AG04450 (cell line): ENCODE results near the gene CCDC90B. TPM values are rescaled to one million over a fixed set of nuclear protein-coding genes. Genes with fewer than 3 reads are reported as not detected.

Experiments used
- CTCF ChIA-PET: fragments of 300-600, 350-600 bp; formaldehyde crosslinking; extraction: SDS; loops from one replicate; lab custom pipeline; 2022; ENCODE audit warnings: antibody characterized with exemption, inconsistent platforms; lab: Charles Lee
- POLR2A ChIA-PET: fragments of 350-600 bp; formaldehyde crosslinking; extraction: SDS; loops from one replicate; lab custom pipeline; 2021; ENCODE audit warnings: antibody characterized with exemption, inconsistent platforms; lab: Yijun Ruan, JAX
- DNase-seq: peaks from one replicate; pipeline ENCODE4 v3.0.0-alpha.2; 2011; ENCODE audit warnings: low read depth, low spot score
- H3K27ac ChIP-seq: one replicate; pipeline ENCODE4 v1.5.1; 2012; ENCODE audit warnings: low read depth, low read length, control low read depth
- H3K27me3 ChIP-seq: one replicate; pipeline ENCODE4 v1.6.0; 2012; ENCODE audit warnings: low read length; ENCODE audit not compliant: control insufficient read depth, insufficient read depth
- H3K4me3 ChIP-seq: 2 replicates; pipeline ENCODE4 v1.5.1; 2011; ENCODE audit warnings: mild to moderate bottlenecking, low read depth, low read length, control low read depth
- H3K9me3 ChIP-seq: 2 replicates; pipeline ENCODE4 v1.5.1; 2012; ENCODE audit warnings: low read length; ENCODE audit not compliant: control insufficient read depth, insufficient read depth
- polyA plus RNA-seq: library from polyadenylated mRNA; depleted of rRNA; stranded (reverse); fragments of >200 nt; gene quantifications from 2 replicates; pipeline ENCODE4 v1.2.3, GENCODE V29; 2011; rRNA removed
- small RNA-seq: library from RNA; depleted of rRNA; stranded (forward); fragments of <200 nt; gene quantifications from one replicate; pipeline ENCODE3, GENCODE V24; 2012; ENCODE audit warnings: low read depth; ENCODE audit not compliant: insufficient read length
- TF ChIP-seq, protein P1 (sequence below): IDR thresholded peaks from 2 replicates; pipeline ENCODE4 v1.5.1; 2011; ENCODE audit warnings: low read depth, low read length, control low read depth, inconsistent platforms

The CCDC90B gene
- polyA plus RNA-seq, 1 experiment, result 84.5 TPM

DNA sequence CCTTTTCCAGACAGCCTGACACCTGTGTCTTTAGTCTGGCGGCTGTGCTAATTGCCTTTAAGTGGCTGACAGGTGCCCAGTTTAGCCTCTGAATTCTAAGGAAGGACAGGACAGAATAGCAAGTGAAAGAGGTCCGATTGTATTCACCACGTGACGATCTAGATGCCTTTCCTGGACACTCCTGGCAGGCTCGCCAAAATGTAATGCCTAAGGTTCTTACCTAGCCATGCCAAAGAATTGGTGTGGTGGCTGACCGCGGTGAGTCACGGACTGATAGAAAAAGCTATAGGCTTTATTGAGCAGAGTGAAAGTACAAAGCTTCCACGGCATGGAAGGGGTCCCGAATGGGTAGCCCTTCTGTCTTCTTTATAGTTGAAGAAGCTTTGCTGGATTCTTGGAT, 65.9 kb downstream of the CCDC90B start:
- ChIA-PET CTCF (interaction anchor here (2.0 kb wide), 1 partner anchor 30 kb away, joined by 9 read pairs; no protein-coding TSS in a partner anchor), POLR2A (no interaction called here)
- TF ChIP-seq, protein P1, sequence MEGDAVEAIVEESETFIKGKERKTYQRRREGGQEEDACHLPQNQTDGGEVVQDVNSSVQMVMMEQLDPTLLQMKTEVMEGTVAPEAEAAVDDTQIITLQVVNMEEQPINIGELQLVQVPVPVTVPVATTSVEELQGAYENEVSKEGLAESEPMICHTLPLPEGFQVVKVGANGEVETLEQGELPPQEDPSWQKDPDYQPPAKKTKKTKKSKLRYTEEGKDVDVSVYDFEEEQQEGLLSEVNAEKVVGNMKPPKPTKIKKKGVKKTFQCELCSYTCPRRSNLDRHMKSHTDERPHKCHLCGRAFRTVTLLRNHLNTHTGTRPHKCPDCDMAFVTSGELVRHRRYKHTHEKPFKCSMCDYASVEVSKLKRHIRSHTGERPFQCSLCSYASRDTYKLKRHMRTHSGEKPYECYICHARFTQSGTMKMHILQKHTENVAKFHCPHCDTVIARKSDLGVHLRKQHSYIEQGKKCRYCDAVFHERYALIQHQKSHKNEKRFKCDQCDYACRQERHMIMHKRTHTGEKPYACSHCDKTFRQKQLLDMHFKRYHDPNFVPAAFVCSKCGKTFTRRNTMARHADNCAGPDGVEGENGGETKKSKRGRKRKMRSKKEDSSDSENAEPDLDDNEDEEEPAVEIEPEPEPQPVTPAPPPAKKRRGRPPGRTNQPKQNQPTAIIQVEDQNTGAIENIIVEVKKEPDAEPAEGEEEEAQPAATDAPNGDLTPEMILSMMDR, result no peak
- Histone ChIP-seq H3K4me3 (no peak overlapping the region), H3K27ac (no peak overlapping the region), H3K9me3 (no peaks in the 10 kb centered on the region), H3K27me3 (no peaks in the 10 kb centered on the region)
- DNase-seq, result no peak

DNA sequence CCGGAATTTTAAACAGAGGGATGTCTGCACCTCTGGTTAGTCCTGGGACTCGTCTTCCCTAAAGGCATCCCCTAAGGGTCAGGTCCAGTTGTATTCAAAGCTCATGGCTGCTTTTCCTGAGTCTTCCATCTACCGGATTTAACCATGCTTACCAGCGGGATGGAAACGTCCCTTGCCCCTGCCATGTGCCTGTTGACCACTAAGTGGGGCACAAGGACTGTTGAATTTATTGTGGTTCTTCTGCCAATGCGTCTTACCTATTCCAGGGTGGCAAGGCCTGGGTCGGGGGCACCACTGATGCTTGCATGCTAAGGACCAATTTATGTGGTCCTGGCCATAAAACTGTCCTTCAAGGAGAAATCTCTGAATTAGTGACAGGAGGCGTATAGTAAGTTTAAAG, 67.1 kb downstream of the CCDC90B start:
- CTCF ChIA-PET, result interaction anchor here (0.6 to 2.0 kb wide), 3 partner anchors 21 to 597 kb away, joined by 3 to 9 read pairs (median 3); no protein-coding TSS in a partner anchor
- no peak overlapping the region for H3K27ac ChIP-seq
- no peaks in the 10 kb centered on the region for H3K9me3 ChIP-seq
- TF ChIP-seq, protein P1, result peak; percentile 34
- no peaks in the 10 kb centered on the region for H3K27me3 ChIP-seq
- DNase-seq, result no peak
- H3K4me3 ChIP-seq, result no peak overlapping the region
- POLR2A ChIA-PET, result no interaction called here

Small RNA genes within 50 kb of the gene (small RNA-seq; reads per million reads assigned to genes)
- not detected for gene AP000873.5

Other genes starting within 250 kb of the CCDC90B start
- gene RAB30, start 214.5 kb downstream of the CCDC90B start, polyA plus RNA-seq, result 9.3 and 11.8 TPM in 2 replicates
- 20.0 and 32.7 TPM in 2 replicates for gene PCF11, start 129.2 kb downstream of the CCDC90B start, polyA plus RNA-seq
- 7.7 and 8.6 TPM in 2 replicates for gene ANKRD42, start 92.7 kb downstream of the CCDC90B start, polyA plus RNA-seq